Keratinocyte (primary cell): Measurements from ENCODE around the gene TBC1D9B.

Source experiments
- EZH2 ChIP-seq: IDR thresholded peaks from one replicate; pipeline ENCODE4 v1.6.1; 2012; ENCODE audit warnings: inconsistent platforms, mild to moderate bottlenecking, low read length, moderate library complexity
- TF ChIP-seq, protein P1 (sequence below), 3 experiments: IDR thresholded peaks in 1 of 3; conservative IDR thresholded peaks in 1 of 3; optimal IDR thresholded peaks in 1 of 3; 2 replicates in 2 of 3; 3 replicates in 1 of 3; pipeline versions ENCODE3 to v1.5.1; 2011; ENCODE audit warnings: low read length in 3 of 3, mild to moderate bottlenecking in 3 of 3, moderate library complexity in 2 of 3, control low read depth in 1 of 3, inconsistent platforms in 1 of 3; ENCODE audit not compliant: insufficient read depth in 2 of 3; ENCODE audit errors: extremely low read depth in 1 of 3

DNA sequence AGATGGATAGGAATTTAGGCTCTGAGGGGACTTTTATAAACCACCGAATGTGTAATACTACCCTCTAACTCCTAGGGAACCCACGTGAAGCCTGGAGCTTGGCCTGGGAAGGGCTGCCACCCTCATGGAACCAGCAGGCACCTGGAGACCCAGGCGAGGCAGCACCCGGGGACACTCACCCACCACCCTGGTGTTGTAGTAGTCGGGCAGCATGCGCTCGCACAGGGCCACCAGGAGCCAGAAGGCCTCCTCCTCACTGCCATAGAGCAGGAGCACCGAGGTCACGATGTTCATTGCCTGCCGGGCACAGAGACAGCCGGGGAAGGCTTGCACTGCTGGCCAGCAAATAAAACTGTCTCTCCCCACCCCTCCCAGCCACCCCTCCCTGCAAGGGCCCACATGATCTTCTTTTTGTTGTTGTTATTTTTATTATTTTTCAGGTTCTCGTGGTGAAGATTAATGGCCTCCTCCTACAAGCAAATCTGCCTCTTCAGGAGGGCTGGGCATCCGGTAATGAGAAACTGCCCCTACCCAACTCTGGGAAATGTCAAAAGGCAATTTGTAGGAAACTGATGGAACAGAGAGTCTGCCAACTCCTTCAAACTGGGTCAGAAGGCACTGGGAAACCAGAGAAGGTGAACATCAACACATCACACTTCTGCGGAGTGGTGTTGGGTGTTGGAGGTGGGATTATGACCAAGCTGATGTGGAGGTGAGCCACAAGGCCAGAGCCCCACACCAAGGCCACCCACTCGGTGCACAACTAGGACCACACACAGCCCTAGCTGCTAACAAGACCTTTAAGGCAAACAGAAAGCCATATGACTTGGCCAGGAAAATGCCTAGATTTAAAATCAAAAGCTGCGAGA, 31.7 kb downstream of the TBC1D9B start:
- TF ChIP-seq, protein P1, sequence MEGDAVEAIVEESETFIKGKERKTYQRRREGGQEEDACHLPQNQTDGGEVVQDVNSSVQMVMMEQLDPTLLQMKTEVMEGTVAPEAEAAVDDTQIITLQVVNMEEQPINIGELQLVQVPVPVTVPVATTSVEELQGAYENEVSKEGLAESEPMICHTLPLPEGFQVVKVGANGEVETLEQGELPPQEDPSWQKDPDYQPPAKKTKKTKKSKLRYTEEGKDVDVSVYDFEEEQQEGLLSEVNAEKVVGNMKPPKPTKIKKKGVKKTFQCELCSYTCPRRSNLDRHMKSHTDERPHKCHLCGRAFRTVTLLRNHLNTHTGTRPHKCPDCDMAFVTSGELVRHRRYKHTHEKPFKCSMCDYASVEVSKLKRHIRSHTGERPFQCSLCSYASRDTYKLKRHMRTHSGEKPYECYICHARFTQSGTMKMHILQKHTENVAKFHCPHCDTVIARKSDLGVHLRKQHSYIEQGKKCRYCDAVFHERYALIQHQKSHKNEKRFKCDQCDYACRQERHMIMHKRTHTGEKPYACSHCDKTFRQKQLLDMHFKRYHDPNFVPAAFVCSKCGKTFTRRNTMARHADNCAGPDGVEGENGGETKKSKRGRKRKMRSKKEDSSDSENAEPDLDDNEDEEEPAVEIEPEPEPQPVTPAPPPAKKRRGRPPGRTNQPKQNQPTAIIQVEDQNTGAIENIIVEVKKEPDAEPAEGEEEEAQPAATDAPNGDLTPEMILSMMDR (optimal IDR thresholded peaks at IDR 0.05 in 1 of 3, IDR thresholded peaks at IDR 0.05 in 1 of 3, conservative IDR thresholded peaks at IDR 0.05 in 1 of 3; ENCODE audit: extremely low read depth in 1 of 3, insufficient read depth in 2 of 3, low read length in 3 of 3) = no peak
- TF ChIP-seq EZH2 = no peak
